ENCODE results near the gene MB21D2. TPM values are rescaled to one million over a fixed set of nuclear protein-coding genes. Genes with fewer than 3 reads are reported as not detected.

MB21D2 gene
- total RNA-seq, 1 experiment from 2014 or later: 26.0 TPM

GRCh38 chr3:192879346-192880031, 38.2 kb downstream of the MB21D2 start:
- ChIA-PET CTCF (interaction anchor here (0.6 to 1.1 kb wide), 4 partner anchors 9 to 60 kb away, joined by 3 to 4 read pairs (median 4); no protein-coding TSS in a partner anchor), POLR2A (ENCODE audit: unreplicated experiment) (interaction anchor here (0.6 to 1.7 kb wide), 3 partner anchors 35 to 52 kb away, joined by 3 to 8 read pairs (median 4); no protein-coding TSS in a partner anchor)
- ATAC-seq (peak; percentile 86), DNase-seq (peak; percentile 99)
- Histone ChIP-seq H3K9me3 (ENCODE audit: low read length) (no peaks in the 10 kb centered on the region), H3K36me3 (ENCODE audit: low read depth, low read length) (peaks cover 5% of the 10 kb centered on the region; the same call in 1 of the 2 replicates), H3K9me2 (replicated peaks; ENCODE audit: low read length) (no peaks in the 10 kb centered on the region), H4K20me1 (ENCODE audit: low read length) (no peaks in the 10 kb centered on the region), H3K27ac (ENCODE audit: low read length) (no peak overlapping the region), H3K4me2 (ENCODE audit: low read length) (no peak overlapping the region; the same call in 1 of the 2 replicates), H3K4me1 (ENCODE audit: insufficient read depth, low read length) (peaks cover 68% of the 10 kb centered on the region), H3K79me2 (ENCODE audit: low read length) (peaks cover 83% of the 10 kb centered on the region), H3K27me3 (ENCODE audit: low read length) (no peaks in the 10 kb centered on the region), H3K4me3 (ENCODE audit: low read length) (peak overlapping the region; percentile 54), H2AFZ (ENCODE audit: low read length) (peak overlapping the region; percentile 20; the same call in 1 of the 2 replicates), H3K9ac (ENCODE audit: low read length) (peak overlapping the region; percentile 30), H3F3A (ENCODE audit: low read length, unreplicated experiment) (peaks cover 4% of the 10 kb centered on the region)
- TF ChIP-seq EZH2 (IDR thresholded peaks at IDR 0.05; ENCODE audit: low read length, unreplicated experiment) (no peak), EZH2phosphoT487 (IDR thresholded peaks at IDR 0.05; ENCODE audit: borderline replicate concordance, low read length) (no peak)
- TF ChIP-seq, protein P1, sequence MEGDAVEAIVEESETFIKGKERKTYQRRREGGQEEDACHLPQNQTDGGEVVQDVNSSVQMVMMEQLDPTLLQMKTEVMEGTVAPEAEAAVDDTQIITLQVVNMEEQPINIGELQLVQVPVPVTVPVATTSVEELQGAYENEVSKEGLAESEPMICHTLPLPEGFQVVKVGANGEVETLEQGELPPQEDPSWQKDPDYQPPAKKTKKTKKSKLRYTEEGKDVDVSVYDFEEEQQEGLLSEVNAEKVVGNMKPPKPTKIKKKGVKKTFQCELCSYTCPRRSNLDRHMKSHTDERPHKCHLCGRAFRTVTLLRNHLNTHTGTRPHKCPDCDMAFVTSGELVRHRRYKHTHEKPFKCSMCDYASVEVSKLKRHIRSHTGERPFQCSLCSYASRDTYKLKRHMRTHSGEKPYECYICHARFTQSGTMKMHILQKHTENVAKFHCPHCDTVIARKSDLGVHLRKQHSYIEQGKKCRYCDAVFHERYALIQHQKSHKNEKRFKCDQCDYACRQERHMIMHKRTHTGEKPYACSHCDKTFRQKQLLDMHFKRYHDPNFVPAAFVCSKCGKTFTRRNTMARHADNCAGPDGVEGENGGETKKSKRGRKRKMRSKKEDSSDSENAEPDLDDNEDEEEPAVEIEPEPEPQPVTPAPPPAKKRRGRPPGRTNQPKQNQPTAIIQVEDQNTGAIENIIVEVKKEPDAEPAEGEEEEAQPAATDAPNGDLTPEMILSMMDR (conservative IDR thresholded peaks at IDR 0.05; ENCODE audit: low read depth, low read length): no peak
- TSS peak; percentile 20 for BruUV-seq (replicated peaks)
- intact Hi-C loops (cut with micrococcal nuclease): loop anchor here (1.0 kb wide), 2 partner anchors 27 to 60 kb away; no protein-coding TSS in a partner anchor

DNA sequence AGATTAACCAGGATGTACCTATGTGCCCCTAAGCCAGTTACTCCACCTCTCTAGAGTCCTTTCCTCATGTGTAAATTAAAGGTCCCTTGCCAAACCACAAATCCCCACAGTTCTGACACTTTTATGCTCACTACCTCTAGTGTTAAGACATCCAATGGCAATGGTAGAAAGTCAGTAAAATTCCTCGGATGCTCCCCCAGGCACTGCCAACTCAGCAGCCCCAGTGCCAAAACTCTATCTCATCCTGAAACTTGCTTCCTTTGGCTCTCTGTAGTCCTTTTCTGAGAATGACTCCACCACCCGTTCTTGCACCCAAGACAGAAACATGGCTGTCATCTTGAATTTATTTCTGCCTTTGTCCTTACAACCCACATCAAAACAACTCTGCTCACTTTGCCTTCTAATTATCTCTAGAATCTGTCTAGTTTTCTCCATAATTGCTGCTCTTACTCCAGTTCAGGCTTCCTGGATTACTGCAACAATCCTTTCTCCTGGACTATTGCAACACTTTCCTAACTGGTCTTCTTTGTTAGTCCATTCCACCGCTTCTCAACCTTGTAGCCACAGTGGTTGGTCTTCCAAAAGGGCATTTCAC, 41.6 kb downstream of the MB21D2 start:
- no peak overlapping the region for H3K4me2 ChIP-seq (ENCODE audit: low read length)

More for the DNA sequence above, 41.6 kb downstream of the MB21D2 start:
- ATAC-seq: no peak
- Histone ChIP-seq H3K36me3 (ENCODE audit: low read depth, low read length) (peaks cover 5% of the 10 kb centered on the region; the same call in 1 of the 2 replicates), H3K4me1 (ENCODE audit: insufficient read depth, low read length) (peaks cover 35% of the 10 kb centered on the region), H3K27me3 (ENCODE audit: low read length) (no peaks in the 10 kb centered on the region), H3K9ac (ENCODE audit: low read length) (no peak overlapping the region), H3K27ac (ENCODE audit: low read length) (no peak overlapping the region), H3F3A (ENCODE audit: low read length, unreplicated experiment) (no peaks in the 10 kb centered on the region), H3K9me3 (ENCODE audit: low read length) (no peaks in the 10 kb centered on the region), H2AFZ (ENCODE audit: low read length) (no peak overlapping the region), H3K79me2 (ENCODE audit: low read length) (peaks cover 86% of the 10 kb centered on the region), H4K20me1 (ENCODE audit: low read length) (no peaks in the 10 kb centered on the region), H3K9me2 (replicated peaks; ENCODE audit: low read length) (no peaks in the 10 kb centered on the region), H3K4me3 (ENCODE audit: low read length) (no peak overlapping the region)
- TF ChIP-seq EZH2 (IDR thresholded peaks at IDR 0.05; ENCODE audit: low read length, unreplicated experiment) (no peak), EZH2phosphoT487 (IDR thresholded peaks at IDR 0.05; ENCODE audit: borderline replicate concordance, low read length) (no peak)
- TF ChIP-seq, protein P1 (conservative IDR thresholded peaks at IDR 0.05; ENCODE audit: low read depth, low read length): no peak
- DNase-seq: peak; percentile 45
- BruUV-seq (replicated peaks): no TSS peak
- intact Hi-C loops (cut with micrococcal nuclease): no loop called here
- CTCF ChIA-PET: no interaction called here
- POLR2A ChIA-PET (ENCODE audit: unreplicated experiment): no interaction called here
